Renal cortex interstitium (tissue), 15 donors: ENCODE results near the gene EMCN. TPM values are rescaled to one million over a fixed set of nuclear protein-coding genes. Genes with fewer than 3 reads are reported as not detected.
"Not testable (repeated sequence)": the region's sequence is repeated elsewhere in the genome, so short reads cannot be mapped to it uniquely, and the experiment has no call there.

Experiments used
- DNase-seq, 11 donors: peaks; one replicate each; pipeline ENCODE4 v3.0.0-alpha.2; 2013; ENCODE audit warnings: low read depth in 9 of 11, low spot score in 4 of 11; ENCODE audit errors: extremely low read depth in 1 of 11
- long read RNA-seq, 16 experiments: transcript quantifications; one replicate each; lab custom pipeline, GENCODE V29; 2026
- polyA plus RNA-seq, 3 donors: library from polyadenylated mRNA; unstranded; fragments of 120-200 nt; gene quantifications; one replicate each; pipeline ENCODE4 v1.2.1, GENCODE V29; 2013; ENCODE audit not compliant: insufficient read length in 3 of 3

Gene EMCN
- polyA plus RNA-seq, result 100 to 1,000 TPM; 110 to 174 (median 137) TPM
- long read RNA-seq, donor 1, full-length matches to known transcripts, result 16 of 27 reads
- long read RNA-seq, donor 1, partial matches to known transcripts, result 11 of 27 reads
- long read RNA-seq, donor 1, other reads (novel, unspliced or antisense), result 0 of 27 reads
- long read RNA-seq, donor 2, full-length matches to known transcripts, result 27 of 38 reads
- long read RNA-seq, donor 2, partial matches to known transcripts, result 11 of 38 reads
- long read RNA-seq, donor 2, other reads (novel, unspliced or antisense), result 0 of 38 reads
- long read RNA-seq, donor 3, full-length matches to known transcripts, result 53 of 88 reads
- long read RNA-seq, donor 3, partial matches to known transcripts, result 35 of 88 reads
- long read RNA-seq, donor 3, other reads (novel, unspliced or antisense), result 0 of 88 reads
- long read RNA-seq, donor 4, full-length matches to known transcripts, result 27 of 39 reads
- long read RNA-seq, donor 4, partial matches to known transcripts, result 7 of 39 reads
- long read RNA-seq, donor 4, other reads (novel, unspliced or antisense), result 5 of 39 reads
- long read RNA-seq, donor 5, result 0 reads
- long read RNA-seq, donor 6, full-length matches to known transcripts, result 30 of 39 reads
- long read RNA-seq, donor 6, partial matches to known transcripts, result 9 of 39 reads
- long read RNA-seq, donor 6, other reads (novel, unspliced or antisense), result 0 of 39 reads
- long read RNA-seq, donor 7, full-length matches to known transcripts, result 31 of 50 reads
- long read RNA-seq, donor 7, partial matches to known transcripts, result 13 of 50 reads
- long read RNA-seq, donor 7, other reads (novel, unspliced or antisense), result 6 of 50 reads
- long read RNA-seq, donor 8, result 0 reads
- long read RNA-seq, donor 9, full-length matches to known transcripts, result 37 of 37 reads
- long read RNA-seq, donor 9, partial matches to known transcripts, result 0 of 37 reads
- long read RNA-seq, donor 9, other reads (novel, unspliced or antisense), result 0 of 37 reads
- long read RNA-seq, donor 10, full-length matches to known transcripts, result 25 of 36 reads
- long read RNA-seq, donor 10, partial matches to known transcripts, result 6 of 36 reads
- long read RNA-seq, donor 10, other reads (novel, unspliced or antisense), result 5 of 36 reads
- long read RNA-seq, donor 11, full-length matches to known transcripts, result 18 of 18 reads
- long read RNA-seq, donor 11, partial matches to known transcripts, result 0 of 18 reads
- long read RNA-seq, donor 11, other reads (novel, unspliced or antisense), result 0 of 18 reads
- long read RNA-seq, donor 12, full-length matches to known transcripts, result 8 of 8 reads
- long read RNA-seq, donor 12, partial matches to known transcripts, result 0 of 8 reads
- long read RNA-seq, donor 12, other reads (novel, unspliced or antisense), result 0 of 8 reads
- long read RNA-seq, donor 13, result 0 reads
- long read RNA-seq, donor 14, full-length matches to known transcripts, result 23 of 23 reads
- long read RNA-seq, donor 14, partial matches to known transcripts, result 0 of 23 reads
- long read RNA-seq, donor 14, other reads (novel, unspliced or antisense), result 0 of 23 reads
- long read RNA-seq, donor 15, full-length matches to known transcripts, result 10 of 10 reads
- long read RNA-seq, donor 15, partial matches to known transcripts, result 0 of 10 reads
- long read RNA-seq, donor 15, other reads (novel, unspliced or antisense), result 0 of 10 reads
- long read RNA-seq, donor 16, full-length matches to known transcripts, result 52 of 96 reads
- long read RNA-seq, donor 16, partial matches to known transcripts, result 35 of 96 reads
- long read RNA-seq, donor 16, other reads (novel, unspliced or antisense), result 9 of 96 reads

GRCh38 chr4:100517864-100518341 is at the start of gene EMCN:
Gene EMCN (minus strand): TSS chr4:100518022. CDS start chr4:100517914, 108 bp downstream.
- DNase-seq, result peak in 5 of 11 donors; percentile 61 to 69 (median 64)

DNA sequence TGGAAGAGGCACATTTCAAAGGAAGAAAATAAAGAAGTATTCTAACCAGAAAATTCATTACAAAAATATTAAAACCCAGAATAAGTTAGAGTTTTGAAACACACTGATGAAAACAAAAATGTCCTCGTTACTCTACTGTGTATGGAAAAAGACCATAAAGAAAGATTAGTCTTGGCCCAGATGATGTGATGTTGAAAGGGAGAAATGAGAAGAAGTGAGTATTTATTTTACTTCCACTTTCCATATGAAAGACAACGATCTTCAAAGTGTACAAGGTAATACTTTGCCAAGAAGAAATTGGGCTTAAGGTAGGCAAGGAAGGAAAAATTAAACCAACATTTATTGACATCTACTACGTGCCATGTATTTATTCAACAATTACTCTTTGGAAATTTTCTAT is 48.6 kb upstream of the EMCN start:
- no peak for DNase-seq

DNA sequence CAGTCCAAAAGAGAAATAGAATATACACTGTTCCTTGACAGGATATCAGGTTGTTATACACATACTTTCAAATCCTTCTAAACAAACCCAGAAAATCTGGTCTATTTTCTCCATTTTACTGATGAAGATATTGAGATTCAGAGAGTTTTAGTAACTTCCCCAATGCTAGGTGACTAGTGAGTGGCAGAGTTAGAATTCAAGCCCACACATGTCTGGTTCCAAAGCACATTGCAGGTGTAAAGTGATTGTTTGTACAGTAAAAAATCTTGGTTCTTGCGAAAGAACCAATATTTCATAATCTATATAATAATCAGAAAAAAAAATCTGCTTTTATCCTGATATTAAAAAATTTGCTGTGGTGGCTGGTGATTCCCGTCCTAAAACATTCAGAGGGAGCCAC is 39.5 kb upstream of the EMCN start:
- no peak for DNase-seq

DNA sequence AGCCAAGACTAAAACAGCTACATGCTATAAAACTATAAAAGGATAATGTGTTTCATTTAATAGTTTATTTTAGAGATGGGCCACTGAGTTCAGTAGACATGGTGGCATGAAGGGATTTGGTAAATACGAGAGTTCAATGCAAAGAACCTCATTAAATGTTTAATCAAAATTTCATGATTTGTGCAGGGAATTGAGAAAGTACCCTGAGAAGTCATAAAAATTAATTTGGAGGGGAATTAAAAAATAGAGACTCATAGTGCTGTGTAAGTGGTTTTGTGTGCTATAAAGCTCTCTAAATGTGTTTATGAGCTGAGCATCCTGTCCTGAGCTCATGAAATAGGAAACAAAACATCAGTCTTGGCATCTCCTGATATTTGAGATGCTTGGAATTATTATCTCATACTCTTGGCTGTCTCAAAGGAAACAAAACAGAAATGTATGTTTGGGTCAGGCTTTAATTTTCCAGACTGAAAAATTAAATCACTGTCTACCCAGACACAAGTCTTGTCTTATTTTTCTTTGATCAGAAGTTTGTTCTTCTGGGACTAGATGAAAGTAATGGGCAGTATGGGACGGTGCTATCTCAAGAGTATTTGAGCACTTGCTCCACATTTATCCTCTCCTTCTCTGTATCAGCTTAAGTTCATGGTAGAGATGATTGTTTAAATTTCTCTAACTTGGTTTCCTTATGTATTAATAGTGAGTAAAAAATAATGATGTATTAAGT is 38.0 kb upstream of the EMCN start:
- DNase-seq, result peak in 2 of 11 donors; percentile 2 to 12

GRCh38 chr4:100548200-100548560 is 30.4 kb upstream of the EMCN start:
- DNase-seq, result no peak

DNA sequence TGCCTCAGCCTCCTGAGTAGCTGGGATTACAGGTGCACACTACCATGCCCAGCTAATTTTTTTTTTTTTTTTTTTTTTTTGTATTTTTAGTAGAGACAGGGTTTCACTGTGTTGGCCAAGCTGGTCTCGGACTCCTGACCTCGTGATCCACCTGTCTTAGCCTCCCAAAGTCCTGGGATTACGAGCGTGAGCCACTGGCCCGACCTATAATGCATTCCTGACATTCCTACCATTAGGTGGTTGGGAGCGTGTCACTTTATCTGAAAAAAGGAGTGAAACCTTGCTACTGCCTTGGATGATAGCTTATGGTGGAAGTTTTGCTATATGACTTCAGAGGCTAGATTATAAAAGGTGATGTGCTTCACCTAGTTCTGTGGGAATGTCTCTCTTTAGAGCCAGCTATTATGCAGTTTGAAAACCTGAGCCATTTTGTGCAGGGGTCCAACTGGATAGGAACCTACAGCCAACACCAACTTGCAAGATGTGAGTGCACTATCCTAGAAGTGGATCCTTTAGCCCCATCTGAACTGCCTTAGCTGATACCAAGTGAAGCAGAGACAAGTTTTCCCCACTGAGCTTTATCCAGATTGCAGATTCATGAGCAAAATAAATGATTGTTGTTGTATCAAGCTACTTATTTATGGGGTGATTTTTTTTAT is 29.8 kb upstream of the EMCN start:
- no peak for DNase-seq

DNA sequence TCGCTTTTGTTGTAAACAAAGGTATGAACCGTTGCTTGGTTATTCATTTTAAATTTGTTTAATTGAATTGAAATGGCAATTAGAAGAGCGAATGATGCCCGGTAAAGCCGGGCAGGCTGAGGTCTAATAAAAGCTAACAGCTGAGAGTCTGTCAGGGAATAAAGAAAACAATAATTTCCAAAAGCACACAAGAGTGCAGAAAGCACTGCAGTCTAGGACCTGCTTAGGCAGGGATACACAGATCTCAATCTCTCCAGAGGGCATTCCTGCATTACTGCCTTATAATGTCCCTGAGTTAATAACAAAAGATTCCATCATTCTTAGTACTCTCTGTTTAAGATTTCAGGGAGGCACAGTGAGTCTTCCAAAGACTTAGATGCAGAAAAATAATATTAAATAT is 27.6 kb upstream of the EMCN start:
- no peak for DNase-seq

- DNase-seq, result no peak
Observed at GRCh38 chr4:100540131-100540530, 22.3 kb upstream of the EMCN start.

DNA sequence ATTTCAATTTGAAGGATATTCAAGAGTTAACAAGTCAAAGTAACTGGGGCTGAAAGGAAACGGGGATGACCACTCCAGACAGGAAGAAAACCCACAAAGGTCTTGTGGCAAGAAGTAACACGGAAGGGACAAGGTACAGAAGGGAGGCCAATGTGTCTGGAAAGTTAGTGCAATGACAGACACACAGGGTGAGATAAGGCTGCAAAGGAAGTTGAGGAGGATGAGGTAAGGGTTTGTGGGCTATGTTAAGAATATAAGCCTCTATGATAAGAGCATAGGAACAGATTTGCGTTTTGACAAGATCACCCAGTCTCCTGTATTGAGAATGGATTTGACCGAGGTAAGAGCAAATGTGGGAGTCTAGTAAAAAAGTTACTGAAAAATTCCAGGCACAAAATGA is 21.9 kb upstream of the EMCN start:
- DNase-seq, result no peak

DNA sequence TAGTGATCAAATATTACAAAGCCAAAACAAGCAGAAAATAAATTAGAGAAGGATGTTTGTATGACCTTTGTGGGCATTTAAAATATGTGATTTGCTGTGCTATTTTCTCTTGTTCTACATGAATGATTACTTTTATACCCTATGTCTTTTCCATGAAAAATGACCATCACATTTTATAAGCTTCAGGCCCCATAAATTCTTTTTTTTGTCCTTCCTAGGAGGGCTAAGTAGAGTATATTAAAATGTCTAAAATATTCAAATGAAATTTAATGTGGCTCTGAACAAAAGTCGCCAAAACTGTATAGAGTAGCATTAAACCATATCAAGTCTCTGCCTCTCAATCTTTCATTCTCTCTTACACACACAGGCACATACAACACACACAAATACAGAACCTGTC is 15.9 kb upstream of the EMCN start:
- DNase-seq, result no peak

- not testable (repeated sequence) for DNase-seq
Observed at GRCh38 chr4:100530161-100530560, 12.3 kb upstream of the EMCN start.

DNA sequence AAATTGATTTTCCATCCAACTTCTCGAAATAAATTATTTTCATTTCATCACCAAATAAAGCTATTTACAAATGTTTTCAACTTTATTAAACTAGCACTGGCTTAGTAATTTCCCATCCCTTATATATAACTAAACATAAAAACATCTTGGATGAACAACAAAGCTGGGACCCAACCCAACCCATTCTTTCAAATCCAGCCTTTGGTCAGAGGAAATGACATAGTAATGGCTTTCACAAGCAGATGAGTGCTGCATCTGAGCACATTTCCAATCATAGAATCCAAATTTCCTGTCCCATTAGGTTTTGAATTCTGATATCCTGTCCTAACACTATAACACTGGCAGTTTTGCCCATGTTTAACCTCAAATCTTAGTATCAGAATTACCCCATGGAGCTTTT is 7.9 kb upstream of the EMCN start:
- no peak for DNase-seq

- no peak for DNase-seq
Observed at GRCh38 chr4:100519205-100519604, 1.4 kb upstream of the EMCN start.

- no peak for DNase-seq
Observed at GRCh38 chr4:100516225-100516624, 1.6 kb downstream of the EMCN start.

- no peak for DNase-seq
Observed at GRCh38 chr4:100511896-100512295, 5.9 kb downstream of the EMCN start.

- DNase-seq, result no peak
Observed at GRCh38 chr4:100510551-100510950, 7.3 kb downstream of the EMCN start.

GRCh38 chr4:100509386-100509785 is 8.4 kb downstream of the EMCN start:
- no peak for DNase-seq
